Measurements from ENCODE around the gene AK8. TPM values are rescaled to one million over a fixed set of nuclear protein-coding genes. Genes with fewer than 3 reads are reported as not detected.
"Not testable (repeated sequence)": the region's sequence is repeated elsewhere in the genome, so short reads cannot be mapped to it uniquely, and the experiment has no call there.

The AK8 gene
- total RNA-seq, 1 donor from 2014 or later: not detected

GRCh38 chr9:132775720-132776119, 102.4 kb downstream of the AK8 start:
- Mint-ChIP-seq H3K9me3 (no peaks in the 10 kb centered on the region), H3K27me3 (ENCODE audit: insufficient read depth) (no peaks in the 10 kb centered on the region), H3K27ac (no peak overlapping the region), H3K4me3 (no peak overlapping the region), H3K36me3 (ENCODE audit: low read depth) (peaks cover 12% of the 10 kb centered on the region), H3K4me1 (ENCODE audit: low read depth) (peaks cover 27% of the 10 kb centered on the region)
- no peak for DNase-seq (ENCODE audit: low spot score)
- intact Hi-C loops (cut with micrococcal nuclease): no loop called here

GRCh38 chr9:132774886-132775285, 103.2 kb downstream of the AK8 start:
- Mint-ChIP-seq H3K4me1 (ENCODE audit: low read depth) (peaks cover 19% of the 10 kb centered on the region), H3K27me3 (ENCODE audit: insufficient read depth) (no peaks in the 10 kb centered on the region), H3K9me3 (no peaks in the 10 kb centered on the region), H3K36me3 (ENCODE audit: low read depth) (peaks cover 12% of the 10 kb centered on the region), H3K27ac (no peak overlapping the region), H3K4me3 (no peak overlapping the region)
- no peak for DNase-seq (ENCODE audit: low spot score)
- intact Hi-C loops (cut with micrococcal nuclease): no loop called here

GRCh38 chr9:132773764-132774339, 104.2 kb downstream of the AK8 start:
- no peak overlapping the region for H3K4me3 Mint-ChIP-seq

GRCh38 chr9:132773093-132773492, 105.0 kb downstream of the AK8 start:
- Mint-ChIP-seq H3K27me3 (ENCODE audit: insufficient read depth) (no peaks in the 10 kb centered on the region), H3K27ac (peak overlapping the region; percentile 13), H3K36me3 (ENCODE audit: low read depth) (peaks cover 12% of the 10 kb centered on the region), H3K4me3 (peak overlapping the region; percentile 8), H3K9me3 (no peaks in the 10 kb centered on the region), H3K4me1 (ENCODE audit: low read depth) (peaks cover 18% of the 10 kb centered on the region)
- no peak for DNase-seq (ENCODE audit: low spot score)
- intact Hi-C loops (cut with micrococcal nuclease): no loop called here

More at GRCh38 chr9:132773764-132774339, 104.2 kb downstream of the AK8 start:
- no peaks in the 10 kb centered on the region for H3K27me3 Mint-ChIP-seq (ENCODE audit: insufficient read depth)
- H3K4me1 Mint-ChIP-seq (ENCODE audit: low read depth): peaks cover 13% of the 10 kb centered on the region
- no peak overlapping the region for H3K27ac Mint-ChIP-seq
- H3K9me3 Mint-ChIP-seq: no peaks in the 10 kb centered on the region
- H3K36me3 Mint-ChIP-seq (ENCODE audit: low read depth): peaks cover 12% of the 10 kb centered on the region
- no peak for DNase-seq (ENCODE audit: low spot score)
- intact Hi-C loops (cut with micrococcal nuclease): no loop called here

GRCh38 chr9:132771752-132772151, 106.3 kb downstream of the AK8 start:
- intact Hi-C loops (cut with micrococcal nuclease); DNase-seq (ENCODE audit: low spot score); H3K27me3 Mint-ChIP-seq (ENCODE audit: insufficient read depth); H3K9me3 Mint-ChIP-seq; H3K27ac Mint-ChIP-seq: not testable (repeated sequence)
- H3K4me1 Mint-ChIP-seq (ENCODE audit: low read depth): peaks cover 18% of the 10 kb centered on the region
- H3K4me3 Mint-ChIP-seq: peak overlapping the region; percentile 19
- peaks cover 12% of the 10 kb centered on the region for H3K36me3 Mint-ChIP-seq (ENCODE audit: low read depth)

- peak overlapping the region; percentile 93 for H3K4me3 Mint-ChIP-seq
- H3K4me1 Mint-ChIP-seq (ENCODE audit: low read depth): peaks cover 18% of the 10 kb centered on the region
- peaks cover 12% of the 10 kb centered on the region for H3K36me3 Mint-ChIP-seq (ENCODE audit: low read depth)
- H3K27me3 Mint-ChIP-seq (ENCODE audit: insufficient read depth): peaks cover 6% of the 10 kb centered on the region
- no peaks in the 10 kb centered on the region for H3K9me3 Mint-ChIP-seq
- H3K27ac Mint-ChIP-seq: no peak overlapping the region
- intact Hi-C loops (cut with micrococcal nuclease): loop anchor here (1.0 kb wide), 1 partner anchor 9 kb away; no protein-coding TSS in a partner anchor
- DNase-seq (ENCODE audit: low spot score): no peak
Measured at GRCh38 chr9:132770770-132771310, 107.2 kb downstream of the AK8 start.

GRCh38 chr9:132769906-132770769, 107.9 kb downstream of the AK8 start:
- DNase-seq (ENCODE audit: low spot score): peak; percentile 69
- Mint-ChIP-seq H3K4me3 (peak overlapping the region; percentile 93), H3K36me3 (ENCODE audit: low read depth) (peaks cover 12% of the 10 kb centered on the region), H3K27me3 (ENCODE audit: insufficient read depth) (peaks cover 8% of the 10 kb centered on the region), H3K9me3 (no peaks in the 10 kb centered on the region), H3K27ac (peak overlapping the region; percentile 97), H3K4me1 (ENCODE audit: low read depth) (peaks cover 18% of the 10 kb centered on the region)
- intact Hi-C loops (cut with micrococcal nuclease): loop anchor here (1.0 to 2.0 kb wide), 3 partner anchors 10 to 99 kb away; partner anchors contain the start of gene GTF3C4

GRCh38 chr9:132768932-132769905, 108.9 kb downstream of the AK8 start:
- Mint-ChIP-seq H3K36me3 (ENCODE audit: low read depth) (peaks cover 12% of the 10 kb centered on the region), H3K4me3 (peak overlapping the region; percentile 93), H3K27ac (peak overlapping the region; percentile 97), H3K27me3 (ENCODE audit: insufficient read depth) (peaks cover 13% of the 10 kb centered on the region), H3K4me1 (ENCODE audit: low read depth) (peaks cover 18% of the 10 kb centered on the region), H3K9me3 (no peaks in the 10 kb centered on the region)
- DNase-seq (ENCODE audit: low spot score): peak; percentile 35
- intact Hi-C loops (cut with micrococcal nuclease): loop anchor here (2.0 kb wide), 2 partner anchors 32 to 98 kb away; partner anchors contain the start of gene GTF3C4

- no peak overlapping the region for H3K27ac Mint-ChIP-seq
- H3K36me3 Mint-ChIP-seq (ENCODE audit: low read depth): no peaks in the 10 kb centered on the region
- H3K9me3 Mint-ChIP-seq: no peaks in the 10 kb centered on the region
- H3K4me1 Mint-ChIP-seq (ENCODE audit: low read depth): peaks cover 2% of the 10 kb centered on the region
- intact Hi-C loops (cut with micrococcal nuclease): no loop called here
- H3K27me3 Mint-ChIP-seq (ENCODE audit: insufficient read depth): peaks cover 27% of the 10 kb centered on the region
- H3K4me3 Mint-ChIP-seq: no peak overlapping the region
- no peak for DNase-seq (ENCODE audit: low spot score)
Measured at GRCh38 chr9:132763574-132763973, 114.5 kb downstream of the AK8 start.

GRCh38 chr9:132762896-132763295, 115.2 kb downstream of the AK8 start:
- no peaks in the 10 kb centered on the region for H3K36me3 Mint-ChIP-seq (ENCODE audit: low read depth)
- DNase-seq (ENCODE audit: low spot score): no peak
- no peaks in the 10 kb centered on the region for H3K4me1 Mint-ChIP-seq (ENCODE audit: low read depth)
- no peaks in the 10 kb centered on the region for H3K9me3 Mint-ChIP-seq
- H3K27ac Mint-ChIP-seq: no peak overlapping the region
- intact Hi-C loops (cut with micrococcal nuclease): no loop called here
- no peak overlapping the region for H3K4me3 Mint-ChIP-seq
- H3K27me3 Mint-ChIP-seq (ENCODE audit: insufficient read depth): peaks cover 27% of the 10 kb centered on the region

GRCh38 chr9:132761602-132762001, 116.5 kb downstream of the AK8 start:
- Mint-ChIP-seq H3K27me3 (ENCODE audit: insufficient read depth) (peaks cover 23% of the 10 kb centered on the region), H3K9me3 (no peaks in the 10 kb centered on the region), H3K4me3 (no peak overlapping the region), H3K27ac (no peak overlapping the region), H3K4me1 (ENCODE audit: low read depth) (no peaks in the 10 kb centered on the region), H3K36me3 (ENCODE audit: low read depth) (no peaks in the 10 kb centered on the region)
- intact Hi-C loops (cut with micrococcal nuclease): no loop called here
- no peak for DNase-seq (ENCODE audit: low spot score)

GRCh38 chr9:132760057-132760456, 118.0 kb downstream of the AK8 start:
- Mint-ChIP-seq H3K36me3 (ENCODE audit: low read depth) (no peaks in the 10 kb centered on the region), H3K4me1 (ENCODE audit: low read depth) (no peaks in the 10 kb centered on the region), H3K4me3 (no peak overlapping the region), H3K27ac (no peak overlapping the region), H3K27me3 (ENCODE audit: insufficient read depth) (peaks cover 19% of the 10 kb centered on the region), H3K9me3 (no peaks in the 10 kb centered on the region)
- no peak for DNase-seq (ENCODE audit: low spot score)
- intact Hi-C loops (cut with micrococcal nuclease): no loop called here

All from activated T-helper 1 cell treated with anti-CD3 and anti-CD28 coated beads, Interleukin-12 subunit alpha, Interleukin-12 subunit beta, Interleukin-2, Interleukin-4 antibody, amounts not matched to agents 30 ng/mL and 10 ng/mL and 1 ng/mL, durations not matched to agents 14 hours and 24 hours and 36 hours (primary cell).